Suprapubic skin (tissue), 3 donors: Measurements from ENCODE around the gene ZNF436.

Experiments
- CTCF ChIP-seq, 2 donors: fragments of 200-600 bp in 1 of 2; fragments of 450-650 bp in 1 of 2; sonication (generic) in 1 of 2; IDR thresholded peaks; one replicate each; pipeline ENCODE4 v1.5.1; 2016 to 2019; ENCODE audit warnings: antibody characterized with exemption in 2 of 2, mild to moderate bottlenecking in 1 of 2, moderate library complexity in 1 of 2
- POLR2AphosphoS5 ChIP-seq, 3 donors: sonication (generic); formaldehyde crosslinking; IDR thresholded peaks; one replicate each; pipeline ENCODE4 v1.6.1; 2017; ENCODE audit warnings: antibody characterized with exemption in 3 of 3

- no peak for TF ChIP-seq CTCF (IDR thresholded peaks at IDR 0.05)
- no peak for TF ChIP-seq POLR2AphosphoS5 (IDR thresholded peaks at IDR 0.05)
These were observed 49.5 kb upstream of the ZNF436 start for GRCh38 chr1:23419180-23419579.
